Fibroblast of mammary gland (primary cell): Measurements from ENCODE around the gene TENT5C.

ENCODE experiments used
- DNase-seq: peaks from one replicate; pipeline ENCODE4 v3.0.0-alpha.2; 2010; ENCODE audit warnings: low read depth
- H3K4me3 ChIP-seq: 2 replicates; pipeline ENCODE4 v1.5.1; 2011; ENCODE audit warnings: low read depth, mild to moderate bottlenecking, low read length, moderate library complexity; ENCODE audit not compliant: control insufficient read depth
- TF ChIP-seq, protein P1 (sequence below): conservative IDR thresholded peaks from 2 replicates; pipeline ENCODE4 v1.5.1; 2011; ENCODE audit warnings: low read depth, low read length, inconsistent platforms; ENCODE audit not compliant: control insufficient read depth, insufficient read depth

TENT5C gene

DNA sequence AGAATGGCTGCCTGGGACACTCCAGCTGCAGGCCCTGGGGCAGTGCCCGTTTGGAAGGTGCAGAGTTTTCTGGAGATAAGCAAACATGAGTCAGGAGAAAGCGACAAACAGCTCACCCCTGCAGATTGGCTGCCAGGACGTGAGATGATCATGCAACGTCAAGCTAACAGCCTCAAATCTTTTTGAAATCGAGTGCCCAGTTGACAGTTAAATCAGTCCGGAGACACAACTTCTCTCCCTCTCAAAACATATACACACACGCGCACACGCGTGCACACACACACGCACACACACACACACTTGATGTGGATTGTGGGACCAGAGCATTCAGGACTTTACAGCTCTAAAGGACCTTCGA, 49.4 kb downstream of the TENT5C start:
- TF ChIP-seq, protein P1, sequence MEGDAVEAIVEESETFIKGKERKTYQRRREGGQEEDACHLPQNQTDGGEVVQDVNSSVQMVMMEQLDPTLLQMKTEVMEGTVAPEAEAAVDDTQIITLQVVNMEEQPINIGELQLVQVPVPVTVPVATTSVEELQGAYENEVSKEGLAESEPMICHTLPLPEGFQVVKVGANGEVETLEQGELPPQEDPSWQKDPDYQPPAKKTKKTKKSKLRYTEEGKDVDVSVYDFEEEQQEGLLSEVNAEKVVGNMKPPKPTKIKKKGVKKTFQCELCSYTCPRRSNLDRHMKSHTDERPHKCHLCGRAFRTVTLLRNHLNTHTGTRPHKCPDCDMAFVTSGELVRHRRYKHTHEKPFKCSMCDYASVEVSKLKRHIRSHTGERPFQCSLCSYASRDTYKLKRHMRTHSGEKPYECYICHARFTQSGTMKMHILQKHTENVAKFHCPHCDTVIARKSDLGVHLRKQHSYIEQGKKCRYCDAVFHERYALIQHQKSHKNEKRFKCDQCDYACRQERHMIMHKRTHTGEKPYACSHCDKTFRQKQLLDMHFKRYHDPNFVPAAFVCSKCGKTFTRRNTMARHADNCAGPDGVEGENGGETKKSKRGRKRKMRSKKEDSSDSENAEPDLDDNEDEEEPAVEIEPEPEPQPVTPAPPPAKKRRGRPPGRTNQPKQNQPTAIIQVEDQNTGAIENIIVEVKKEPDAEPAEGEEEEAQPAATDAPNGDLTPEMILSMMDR, result no peak
- no peak for DNase-seq
- no peak overlapping the region for H3K4me3 ChIP-seq

DNA sequence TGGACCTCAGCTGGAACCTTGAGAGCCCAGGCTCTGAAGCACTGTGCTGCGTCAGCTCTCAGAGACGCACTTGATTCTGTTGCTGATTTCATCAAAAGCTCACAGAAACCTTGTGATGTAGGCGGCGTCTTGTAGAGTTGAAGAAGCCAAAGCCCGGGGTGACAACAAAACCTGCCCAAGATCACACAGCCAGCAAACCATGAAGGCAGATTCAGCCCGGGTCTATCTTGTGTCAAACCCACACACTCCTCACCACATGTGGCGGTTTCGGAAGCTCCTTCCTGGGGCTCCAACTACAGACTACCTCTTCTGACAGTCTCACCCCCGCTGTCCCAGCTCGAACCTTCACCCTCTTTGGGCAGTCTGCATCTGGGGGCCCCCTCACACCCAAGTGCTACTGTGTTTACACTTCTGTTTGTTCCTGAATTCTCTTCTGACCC, 50.4 kb downstream of the TENT5C start:
- TF ChIP-seq, protein P1, result no peak
- DNase-seq, result no peak

DNA sequence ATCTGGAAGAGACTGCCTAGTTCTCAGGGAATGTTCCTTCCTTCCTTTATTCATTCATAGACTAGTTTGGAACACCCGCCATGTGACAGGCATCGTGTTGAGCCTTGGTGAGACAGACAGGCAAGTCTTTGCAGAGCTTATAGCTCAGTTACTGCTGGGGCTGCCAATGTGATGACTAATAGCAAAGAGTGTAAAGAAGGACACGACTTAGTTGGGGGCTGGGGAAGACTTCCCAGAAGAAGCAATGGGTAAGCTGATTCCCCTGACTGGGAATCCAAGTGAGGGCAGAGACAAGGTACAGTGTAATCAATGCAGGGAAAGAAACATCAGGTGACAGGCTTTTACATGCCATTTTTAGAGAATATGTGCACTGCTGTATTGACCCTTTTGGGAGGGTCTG, 51.2 kb downstream of the TENT5C start:
- peak; percentile 79 for DNase-seq
- H3K4me3 ChIP-seq, result no peak overlapping the region
- TF ChIP-seq, protein P1, result no peak

More for the DNA sequence above, 50.4 kb downstream of the TENT5C start:
- H3K4me3 ChIP-seq, result no peak overlapping the region

DNA sequence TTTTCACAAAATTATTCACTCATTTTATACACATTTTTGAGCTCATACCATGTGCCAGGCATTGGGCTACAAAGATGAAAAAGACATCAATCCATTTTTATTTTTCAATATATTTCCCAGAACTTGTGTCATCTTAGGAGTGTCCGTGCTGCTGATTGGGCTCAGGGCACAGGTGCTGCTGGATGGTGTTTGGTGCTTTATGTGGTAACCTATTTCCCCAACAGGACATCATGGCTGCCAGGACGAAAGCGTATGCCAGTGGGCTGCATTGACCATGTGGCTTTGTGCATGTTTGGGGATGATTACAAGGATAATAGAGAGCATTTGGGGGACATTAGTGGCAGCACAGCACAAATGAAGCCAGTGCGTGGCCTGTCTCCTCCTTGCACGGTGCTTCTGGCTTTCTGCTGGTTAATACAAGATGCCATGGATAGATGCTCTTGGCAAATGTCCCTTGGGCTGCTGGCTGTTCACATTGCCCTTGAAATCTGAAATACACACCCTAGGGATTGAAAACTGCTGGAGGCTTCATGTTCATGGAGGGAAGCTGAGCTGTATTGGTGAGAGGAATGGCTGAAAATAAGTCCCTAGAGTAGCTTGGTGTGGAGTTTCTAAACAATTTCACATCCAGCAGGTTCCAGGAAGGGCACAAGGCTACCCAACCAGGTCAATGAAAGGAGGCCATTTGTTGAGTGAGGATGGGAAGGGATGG, 52.3 kb downstream of the TENT5C start:
- H3K4me3 ChIP-seq, result no peak overlapping the region
- TF ChIP-seq, protein P1, result no peak
- no peak for DNase-seq

DNA sequence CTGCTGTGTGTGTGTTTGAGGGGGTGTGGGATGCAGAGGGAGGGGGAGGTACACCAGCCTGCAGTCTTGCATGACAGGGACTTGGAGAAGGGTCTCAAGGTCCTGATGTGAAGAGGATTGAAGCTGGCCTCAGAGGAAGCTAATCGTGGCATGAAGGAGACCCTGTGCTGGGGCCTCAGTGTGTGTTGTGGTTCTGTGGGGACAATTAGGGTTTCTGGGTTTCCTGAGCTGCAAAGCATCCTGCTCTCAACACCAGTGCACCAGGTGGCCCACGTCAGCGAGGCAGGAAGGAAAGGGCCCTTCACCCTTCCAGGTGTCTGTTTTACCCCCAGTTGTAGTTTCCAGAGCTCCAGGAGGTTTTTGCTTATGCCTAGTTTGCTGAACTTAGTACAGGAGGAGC, 52.8 kb downstream of the TENT5C start:
- DNase-seq, result no peak
- no peak overlapping the region for H3K4me3 ChIP-seq
- TF ChIP-seq, protein P1, result no peak

DNA sequence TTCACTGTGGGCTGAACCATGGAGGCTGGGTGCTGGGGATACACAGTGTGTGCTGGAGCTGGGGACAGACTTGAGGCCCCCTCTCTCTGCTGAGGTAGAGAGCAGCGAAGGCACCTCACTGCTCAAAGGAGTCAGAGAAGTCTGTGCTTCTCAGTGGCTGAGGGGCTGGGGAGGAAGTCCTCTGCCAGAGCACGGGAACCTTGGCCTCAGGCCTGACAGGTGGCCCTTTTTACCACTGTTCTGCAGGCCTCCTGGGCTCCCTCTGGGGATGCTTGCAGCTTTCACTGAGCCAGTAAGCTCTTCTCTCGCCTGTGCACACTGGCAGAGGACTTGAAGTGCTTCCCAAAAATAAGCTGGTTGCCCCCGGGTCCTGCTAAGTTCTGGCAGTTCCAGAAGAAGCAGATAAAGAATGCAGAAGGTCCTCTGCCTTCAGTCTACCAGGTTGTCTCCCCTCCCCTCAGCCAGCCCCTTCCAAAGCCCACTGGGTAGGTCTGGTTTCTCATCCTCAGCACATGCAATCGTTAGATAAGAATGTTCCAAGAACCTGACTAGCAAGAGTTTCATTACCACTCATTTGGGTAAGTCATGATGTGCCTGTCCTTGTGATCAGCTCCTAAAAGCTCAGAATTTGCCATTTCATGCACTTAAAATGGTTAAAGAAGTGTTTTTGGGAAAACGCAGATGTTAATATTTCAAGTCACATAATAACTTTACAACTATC, 53.9 kb downstream of the TENT5C start:
- DNase-seq, result no peak
- H3K4me3 ChIP-seq, result no peak overlapping the region
- TF ChIP-seq, protein P1, result no peak
